GM19240 (cell line): ENCODE data around the gene IL19.
A peak's percentile ranks its signal among the peaks of the same experiment; 100 is the strongest.

ENCODE experiments used
- DNase-seq: peaks from one replicate; pipeline ENCODE4 v3.0.0; 2011; ENCODE audit warnings: low spot score; ENCODE audit not compliant: insufficient read length

IL19 gene

DNA sequence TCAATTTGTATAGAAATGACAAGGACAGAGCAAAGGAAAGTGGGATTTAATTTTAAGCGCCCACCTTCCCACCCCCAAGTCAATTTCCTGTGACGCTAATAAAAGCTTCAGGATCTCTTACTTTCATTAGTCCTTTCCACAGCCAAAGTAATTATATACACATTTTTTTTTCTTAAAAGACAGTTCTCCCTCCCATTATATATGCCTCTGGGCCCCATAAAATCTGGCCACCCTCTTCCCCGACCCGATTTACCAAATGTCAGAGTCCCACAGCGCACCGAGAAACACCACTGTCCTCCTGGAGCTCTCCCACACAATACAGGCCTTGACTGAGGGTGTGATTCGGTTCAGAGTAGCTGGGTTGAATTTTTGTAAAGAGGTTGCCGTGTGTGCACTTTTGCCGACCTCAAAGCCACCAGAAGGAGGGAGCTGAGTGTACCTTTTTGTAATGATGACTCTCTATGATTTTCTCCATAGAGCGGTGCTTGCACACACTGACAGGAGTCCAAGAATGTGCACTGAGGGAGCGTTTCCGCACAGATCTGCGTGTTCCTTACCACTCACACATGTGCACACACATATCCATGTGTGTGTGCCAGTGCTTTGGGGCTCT, 27.9 kb downstream of the IL19 start:
- DNase-seq = no peak

DNA sequence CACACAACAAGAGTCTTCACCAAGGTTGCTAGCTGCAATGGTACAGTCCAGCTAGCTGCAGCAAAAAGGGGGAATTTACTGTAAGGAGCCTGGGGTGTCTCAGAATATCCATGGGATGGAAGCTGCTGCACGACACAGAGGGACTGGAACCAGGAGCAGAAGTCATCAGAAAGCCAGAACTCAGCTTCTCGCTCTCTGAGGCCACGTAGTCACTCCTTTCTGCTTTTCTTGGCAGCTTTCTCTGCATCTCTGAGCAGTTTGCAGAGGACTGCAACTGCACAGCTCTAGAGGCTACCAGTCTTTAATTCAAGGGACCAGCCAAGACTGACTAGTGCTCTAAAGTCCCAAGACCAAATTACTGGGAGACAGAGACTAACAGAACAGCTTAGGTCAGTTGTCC, 28.7 kb downstream of the IL19 start:
- DNase-seq = no peak

DNA sequence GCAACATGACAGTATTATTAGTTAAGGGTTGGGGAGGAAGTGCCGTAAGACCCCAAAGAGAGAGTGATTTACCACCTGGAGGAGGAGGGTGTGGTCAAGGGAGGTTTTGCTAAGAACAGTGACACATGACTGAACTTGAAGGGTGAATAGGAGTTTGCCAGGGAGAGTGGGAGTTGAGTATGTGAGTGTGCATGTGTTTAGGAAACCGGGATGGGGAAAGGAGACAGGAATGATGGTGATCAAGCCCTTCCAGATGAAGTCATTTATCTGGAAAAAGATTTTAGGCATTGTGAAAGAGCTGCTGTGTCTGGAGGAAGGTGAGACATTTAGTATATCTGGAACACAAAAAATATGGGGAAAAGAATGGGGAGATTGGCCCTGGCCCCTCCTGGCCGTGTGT, 29.8 kb downstream of the IL19 start:
- no peak for DNase-seq

DNA sequence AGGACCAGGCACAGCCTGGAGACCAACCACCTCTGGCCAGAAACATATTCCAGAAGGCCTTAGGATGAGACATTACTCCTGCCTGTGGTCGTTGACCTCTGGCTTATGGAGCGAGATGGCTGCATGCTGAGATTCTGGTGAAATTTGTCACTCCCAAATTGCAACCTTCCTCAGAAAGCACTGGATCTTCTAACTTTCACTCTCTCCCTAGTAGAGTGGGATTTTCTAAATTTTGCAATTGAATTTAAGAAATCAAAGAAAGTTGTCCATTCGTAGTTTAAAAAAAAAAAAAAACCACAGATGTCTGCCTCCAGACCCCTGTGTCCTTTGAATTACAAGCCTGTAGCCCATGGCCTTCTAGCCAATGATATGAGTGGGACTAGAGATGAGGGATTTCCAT, 30.3 kb downstream of the IL19 start:
- no peak for DNase-seq

DNA sequence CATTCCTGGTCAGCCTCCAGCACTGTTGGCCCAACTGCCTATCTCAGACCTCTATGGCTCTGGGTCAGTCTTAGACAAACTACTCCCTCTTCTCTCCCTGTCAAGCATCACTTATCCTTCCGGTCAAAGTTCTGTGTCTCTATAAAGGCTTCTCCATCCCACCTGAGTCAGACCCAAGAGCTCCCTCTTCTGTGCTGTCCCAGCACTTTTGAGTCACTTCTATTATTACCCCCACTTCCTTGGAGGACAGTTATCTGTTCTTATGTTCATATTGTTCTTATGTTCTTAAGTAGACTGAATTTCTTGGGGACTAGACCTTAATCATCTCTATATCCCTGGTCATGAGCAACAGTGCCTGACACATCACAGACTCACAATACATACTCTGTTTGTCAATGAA, 30.9 kb downstream of the IL19 start:
- DNase-seq = no peak

DNA sequence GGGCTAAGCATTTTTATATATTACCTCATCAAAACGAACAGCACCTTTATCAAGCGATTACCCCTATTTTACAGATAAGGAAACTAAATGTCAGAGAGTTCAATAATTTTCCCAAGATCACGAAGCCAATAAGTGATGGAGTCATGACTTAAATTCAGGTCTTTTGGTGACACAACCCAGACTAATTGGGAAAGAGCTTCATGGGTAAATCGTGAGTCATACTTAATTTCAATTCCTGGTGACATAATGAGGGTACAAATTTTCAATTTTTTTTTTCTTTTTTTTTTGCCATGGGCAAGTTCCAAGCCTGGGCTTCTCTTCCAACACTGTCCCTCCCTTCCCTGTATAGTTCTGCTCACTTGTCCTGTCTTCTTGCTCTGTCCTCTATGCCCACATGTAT, 31.8 kb downstream of the IL19 start:
- DNase-seq = no peak

DNA sequence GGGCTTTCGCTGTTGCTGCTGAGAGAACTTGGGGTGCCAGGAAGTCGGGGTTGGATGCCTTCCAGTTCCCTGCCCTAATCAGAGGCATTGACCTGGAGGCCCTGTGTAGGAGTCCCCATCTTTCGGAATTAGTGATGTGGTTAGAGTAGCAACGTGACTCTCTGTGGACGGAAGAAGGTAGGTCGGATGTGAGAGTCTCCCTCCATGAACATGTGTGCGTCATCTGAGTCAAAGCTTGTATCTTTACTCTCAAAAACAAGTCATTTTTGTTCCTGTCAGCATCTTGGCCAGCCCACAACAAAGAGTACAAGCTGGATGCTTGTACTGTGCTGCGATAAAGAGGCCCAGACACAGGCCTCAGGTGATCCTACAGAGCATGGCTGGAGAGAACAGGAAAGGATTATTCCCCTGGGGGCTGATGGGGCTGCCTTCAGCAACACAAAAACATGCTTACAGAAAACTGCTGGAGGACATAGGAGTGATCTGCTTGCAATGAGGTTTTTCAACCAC, 32.7 kb downstream of the IL19 start:
- DNase-seq = peak; percentile 51

DNA sequence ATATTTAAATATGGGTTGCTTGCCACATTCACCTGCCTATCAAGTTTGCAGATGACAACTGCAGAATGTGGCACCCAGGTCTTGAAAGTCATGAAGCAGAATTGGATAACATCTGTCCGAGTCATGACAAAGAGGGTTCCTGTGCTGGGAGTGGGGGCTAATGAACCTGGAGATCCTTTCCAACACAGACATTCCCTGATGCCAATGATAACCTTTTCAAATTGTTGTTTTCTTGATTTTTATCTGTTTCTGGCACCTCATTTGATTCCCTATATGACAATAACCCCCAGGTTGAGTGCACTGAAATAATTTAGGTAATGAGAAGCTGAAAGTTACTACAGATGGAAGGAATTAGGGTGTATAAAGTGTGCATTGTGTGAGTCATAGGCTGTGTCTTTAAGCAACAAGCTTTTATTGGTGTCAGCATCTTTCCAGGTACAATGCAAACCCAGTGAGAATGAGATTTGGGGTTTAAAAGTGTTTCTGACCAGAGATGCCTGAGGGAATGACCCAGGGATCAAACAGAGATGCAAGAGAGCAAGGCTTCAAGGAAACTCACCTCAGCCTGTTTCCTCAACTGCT, 33.7 kb downstream of the IL19 start:
- DNase-seq = no peak

DNA sequence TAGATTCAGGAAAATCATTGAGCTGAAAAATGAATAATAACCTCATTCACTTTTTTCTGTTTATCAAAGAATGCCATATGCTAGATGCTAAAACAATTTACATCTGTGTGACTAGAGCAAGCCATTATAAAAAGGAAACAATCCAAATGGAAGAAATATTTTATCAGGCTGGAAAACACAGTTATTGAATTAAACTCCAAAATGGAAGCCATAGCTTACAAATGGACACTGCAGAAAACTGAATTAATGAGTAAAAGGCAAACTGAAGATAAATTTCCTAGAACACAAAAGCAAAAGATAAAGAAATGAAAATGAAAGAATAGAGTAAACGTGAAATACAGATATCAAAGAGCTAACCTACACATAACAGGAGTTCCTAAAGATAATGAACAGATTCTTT, 34.8 kb downstream of the IL19 start:
- no peak for DNase-seq

DNA sequence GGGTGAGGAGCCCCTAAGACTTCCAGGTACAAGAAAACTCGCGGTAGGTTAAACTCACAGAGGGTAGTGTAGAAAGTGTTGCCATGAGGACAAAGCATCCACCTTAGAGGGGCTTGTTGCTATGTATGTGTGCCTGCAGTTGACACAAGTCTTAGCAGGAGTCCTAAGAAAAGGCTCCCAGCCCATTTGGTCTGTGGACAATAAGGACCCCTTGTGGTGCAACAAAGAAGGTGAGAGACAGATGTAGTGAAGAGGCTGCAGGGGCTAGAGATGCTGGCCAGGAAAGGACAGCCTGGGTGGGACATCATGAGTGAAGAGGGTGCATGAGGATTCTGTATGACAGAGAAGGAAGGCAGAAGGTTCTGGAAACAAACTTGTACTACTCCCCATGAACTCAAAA, 38.0 kb downstream of the IL19 start:
- no peak for DNase-seq

DNA sequence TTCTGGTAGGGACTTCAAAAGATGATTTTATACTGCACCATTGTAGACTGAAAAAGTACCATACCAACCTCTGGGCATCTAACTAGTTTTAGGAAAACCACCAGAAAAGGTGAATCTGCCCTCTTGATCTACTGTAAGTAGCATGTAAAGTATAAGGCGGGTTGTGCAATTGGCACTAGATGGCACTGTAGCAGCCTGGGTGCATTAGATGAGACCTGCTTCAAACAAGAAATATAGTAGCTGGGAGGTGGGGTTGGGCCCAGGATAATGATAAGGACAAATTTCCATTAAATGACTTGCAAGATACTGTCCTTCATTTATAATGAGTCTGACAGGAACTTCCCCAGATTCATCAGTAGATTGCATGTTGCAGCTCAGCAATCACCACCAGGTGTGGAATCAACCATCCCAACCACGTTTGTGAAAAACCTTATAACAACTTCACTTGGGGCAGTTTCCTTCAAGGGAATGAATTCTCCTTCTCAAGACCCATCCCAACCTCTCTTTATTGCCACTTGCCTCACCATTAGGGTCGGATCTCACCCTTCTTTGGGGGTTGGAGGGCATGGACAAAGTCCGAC, 39.0 kb downstream of the IL19 start:
- DNase-seq = no peak

DNA sequence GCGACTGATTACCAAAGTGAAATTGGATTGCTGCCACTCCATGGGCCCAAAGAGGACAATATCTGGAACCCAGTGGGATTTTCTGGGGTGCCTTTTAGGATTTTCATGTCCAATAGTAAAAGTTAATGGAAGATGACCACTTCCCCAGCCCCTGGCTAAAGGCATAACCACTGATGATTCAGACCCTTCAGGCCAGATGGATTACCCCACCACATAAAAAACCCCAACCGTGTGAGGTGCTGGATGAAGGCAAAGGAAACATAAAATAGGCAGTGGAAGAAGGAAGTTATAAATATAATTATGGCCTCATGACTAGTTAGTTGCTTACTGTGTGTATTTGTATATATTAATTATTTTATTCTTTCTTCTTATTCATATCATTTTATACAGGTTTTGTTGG, 41.9 kb downstream of the IL19 start:
- no peak for DNase-seq

DNA sequence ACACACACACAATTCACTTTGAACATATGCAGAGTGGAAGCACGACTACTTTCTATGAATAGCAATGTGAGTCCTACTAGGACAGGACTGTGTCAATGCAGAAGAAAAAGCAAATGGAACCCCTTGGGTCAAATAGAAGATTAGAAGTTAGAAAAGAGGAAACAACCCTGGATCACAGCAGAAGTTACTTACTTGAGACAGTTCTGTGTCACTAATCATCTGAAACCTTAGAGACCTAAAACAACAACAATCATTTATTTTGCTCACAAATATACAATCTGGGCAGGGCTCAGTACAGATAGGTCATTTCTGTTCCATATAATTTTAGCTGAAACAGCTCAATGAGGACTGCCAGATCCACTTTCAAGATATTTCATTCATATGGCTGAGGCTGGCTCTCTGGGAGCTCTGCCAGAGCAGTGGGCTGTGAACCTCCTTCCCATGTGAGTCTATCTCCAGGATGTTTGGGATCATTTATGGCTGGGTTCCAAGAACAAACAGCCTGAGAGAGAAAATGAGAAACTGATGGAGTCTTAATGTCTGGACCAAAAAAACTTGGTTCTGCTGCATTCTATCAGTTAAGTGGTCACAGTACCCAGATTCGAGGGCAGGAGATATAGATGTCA, 44.3 kb downstream of the IL19 start:
- DNase-seq = no peak

DNA sequence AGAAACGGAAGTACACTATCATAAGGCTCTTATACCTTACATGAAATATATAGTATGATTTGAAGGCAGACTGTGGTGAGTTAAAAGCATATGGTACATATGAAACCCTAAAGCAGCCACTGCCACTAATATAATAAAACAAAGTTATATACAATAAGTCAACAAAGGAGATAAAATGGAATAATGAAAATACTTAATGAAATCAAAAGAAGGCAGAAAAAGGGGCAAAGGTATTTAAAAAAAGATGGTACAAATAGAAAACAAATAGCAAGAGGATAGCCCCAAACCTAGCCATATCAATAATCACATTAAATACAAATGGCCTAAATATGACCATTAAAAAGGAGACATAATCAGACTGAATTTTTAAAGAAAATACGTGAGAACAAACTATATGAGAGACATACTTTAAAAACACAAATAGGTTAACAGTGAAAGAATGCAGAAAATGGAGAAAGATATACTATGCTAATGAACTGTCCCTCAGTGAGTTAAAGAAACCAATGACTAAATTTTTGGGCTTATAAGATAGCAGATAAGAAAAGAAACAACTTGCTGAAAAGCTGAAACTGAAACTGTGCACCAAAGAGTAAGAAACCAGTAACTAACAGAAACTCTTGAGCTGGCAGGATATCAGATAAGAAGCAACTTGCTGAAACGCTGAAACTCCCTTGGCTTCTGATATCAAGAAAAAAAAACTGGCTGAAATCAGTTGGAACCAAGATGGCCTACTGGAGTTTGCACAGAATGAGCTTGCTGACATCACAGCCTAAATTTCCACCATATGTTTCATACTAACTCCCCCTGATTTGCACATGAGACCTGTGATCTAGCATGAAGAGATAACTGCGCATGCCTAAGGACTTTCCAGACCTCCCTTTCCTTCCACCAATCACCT, 46.1 kb downstream of the IL19 start:
- no peak for DNase-seq

DNA sequence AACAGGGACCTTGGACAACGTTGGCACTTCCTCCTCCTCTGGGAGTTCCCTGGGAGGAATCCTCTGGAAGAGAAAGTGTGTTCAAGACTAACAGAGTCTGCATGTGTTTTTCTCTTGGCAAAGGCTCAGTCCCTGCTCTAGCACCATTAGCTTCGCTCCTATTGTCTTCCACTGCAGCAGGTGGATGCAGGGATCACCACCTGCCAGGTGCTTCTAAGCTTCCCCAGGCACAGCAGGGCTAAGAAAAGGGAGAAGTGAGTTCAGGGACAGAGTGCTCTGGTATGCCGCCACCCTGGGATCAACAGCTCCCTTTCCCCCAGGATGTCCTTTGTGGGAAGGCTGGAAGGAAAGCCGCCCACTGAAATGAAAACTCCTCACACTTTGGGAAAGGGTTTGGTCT, 50.9 kb downstream of the IL19 start:
- DNase-seq = no peak

DNA sequence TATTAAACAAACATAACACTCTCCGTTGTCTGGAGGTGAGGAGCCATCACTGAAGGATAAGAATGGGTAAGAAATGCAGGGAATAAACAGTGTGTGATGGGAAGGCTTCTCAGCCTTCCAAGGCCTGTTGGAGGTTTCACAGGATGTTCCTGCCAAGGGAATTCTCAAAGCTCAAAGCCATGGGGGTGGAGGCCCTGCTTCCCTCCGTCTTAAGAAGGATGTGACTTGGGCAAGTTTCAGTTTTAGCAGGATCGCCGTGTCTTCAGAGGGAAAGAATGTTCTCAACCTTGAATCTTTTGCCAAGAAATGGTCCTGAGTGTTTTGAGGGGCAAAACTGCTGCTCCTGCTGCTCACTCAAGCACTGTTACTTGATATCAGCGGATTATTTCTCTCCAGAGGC, 53.2 kb downstream of the IL19 start:
- no peak for DNase-seq

DNA sequence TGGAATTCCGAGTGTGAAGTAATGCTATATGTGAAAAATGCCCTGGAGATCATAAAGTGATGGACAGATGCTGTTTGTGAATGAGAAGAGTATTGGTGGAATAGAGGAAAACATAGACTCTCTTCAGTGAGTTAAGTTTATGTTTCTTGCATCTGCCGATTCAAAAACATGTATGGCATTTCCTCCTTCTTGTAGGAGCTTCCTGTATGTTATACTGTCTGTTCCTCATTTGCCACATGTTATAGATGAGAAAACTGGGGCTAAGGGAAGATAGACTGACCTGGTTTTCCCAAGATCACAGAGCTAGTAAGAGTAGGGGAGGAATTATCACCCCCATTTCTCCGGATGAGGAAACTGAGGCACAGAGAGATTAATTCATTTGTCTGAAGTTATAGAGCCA, 53.8 kb downstream of the IL19 start:
- DNase-seq = no peak

DNA sequence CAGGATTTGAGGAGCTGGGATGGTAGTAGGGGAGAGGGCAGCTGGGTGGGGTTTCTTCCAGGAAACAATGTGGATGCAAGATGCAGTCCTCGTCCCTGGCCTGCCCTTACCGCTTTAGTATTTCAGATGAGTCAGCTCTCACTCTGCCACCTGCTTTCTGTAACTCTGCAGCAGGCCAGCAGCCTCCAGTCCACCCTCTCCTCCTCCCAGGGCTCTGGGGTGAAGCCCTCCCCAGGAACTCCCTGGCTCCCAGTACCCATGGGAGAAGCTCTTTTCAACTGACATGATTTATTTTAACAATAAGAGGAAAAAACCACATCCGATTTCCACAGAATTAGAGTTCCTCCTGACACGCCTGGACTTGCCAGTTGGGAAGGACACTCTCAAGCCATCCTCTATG, 55.8 kb downstream of the IL19 start:
- DNase-seq = no peak

DNA sequence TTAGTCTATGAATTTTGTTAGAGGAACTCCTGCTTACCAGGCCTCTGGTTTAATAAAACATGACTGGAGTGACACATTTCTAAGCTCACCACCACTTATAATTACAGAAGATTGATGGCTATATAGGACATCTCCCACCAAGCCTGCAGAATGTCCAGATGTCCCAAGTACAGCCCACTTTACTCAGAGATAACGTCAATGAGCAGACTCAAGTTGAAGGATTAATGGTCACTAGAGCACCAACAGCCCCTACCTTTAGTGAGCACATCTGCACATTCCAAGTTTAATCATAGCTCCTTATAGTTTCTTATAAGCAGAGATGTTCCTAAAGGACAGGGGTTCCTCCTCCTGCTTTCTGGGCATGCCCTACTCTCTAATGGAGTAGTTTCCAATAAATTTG, 57.5 kb downstream of the IL19 start:
- no peak for DNase-seq

DNA sequence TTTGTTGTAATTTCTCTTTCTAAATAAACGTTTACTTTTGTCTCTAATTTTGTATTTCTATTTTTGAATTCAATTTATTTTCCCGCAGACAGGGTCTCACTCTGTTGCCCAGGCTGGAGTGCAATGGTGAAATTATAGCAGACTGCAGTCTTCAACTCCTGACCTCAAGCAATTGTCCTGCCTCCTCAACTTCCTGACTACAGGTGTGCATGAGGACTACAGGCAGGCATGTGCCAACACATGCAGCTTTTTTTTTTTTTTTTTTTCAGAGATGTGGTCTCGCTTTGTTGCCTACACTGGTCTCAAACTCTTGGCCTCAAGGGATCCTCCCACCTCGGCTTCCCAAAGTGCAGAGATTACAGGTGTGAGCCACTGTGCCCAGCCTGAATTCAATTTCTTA, 58.2 kb downstream of the IL19 start:
- DNase-seq = no peak

DNA sequence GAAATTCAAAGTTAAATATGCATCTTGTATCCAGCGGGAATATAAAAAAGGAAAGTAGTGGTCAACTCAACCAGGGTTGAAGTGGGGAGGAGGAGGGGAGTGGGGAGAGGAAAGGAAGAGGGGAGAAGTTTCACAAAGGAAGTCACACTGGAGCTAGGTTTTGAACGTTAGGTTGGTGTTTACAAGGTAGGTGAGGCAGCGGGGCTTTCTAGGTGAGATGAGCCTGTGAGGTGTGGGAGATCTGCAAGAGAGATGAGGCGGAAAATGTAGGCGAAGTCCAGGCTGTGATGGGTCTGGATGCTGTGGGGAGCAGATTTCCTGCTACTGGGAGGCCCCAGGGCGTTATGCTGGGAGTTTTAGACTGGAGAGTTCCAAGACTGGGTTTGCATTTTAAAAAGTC, 58.7 kb downstream of the IL19 start:
- DNase-seq = no peak

DNA sequence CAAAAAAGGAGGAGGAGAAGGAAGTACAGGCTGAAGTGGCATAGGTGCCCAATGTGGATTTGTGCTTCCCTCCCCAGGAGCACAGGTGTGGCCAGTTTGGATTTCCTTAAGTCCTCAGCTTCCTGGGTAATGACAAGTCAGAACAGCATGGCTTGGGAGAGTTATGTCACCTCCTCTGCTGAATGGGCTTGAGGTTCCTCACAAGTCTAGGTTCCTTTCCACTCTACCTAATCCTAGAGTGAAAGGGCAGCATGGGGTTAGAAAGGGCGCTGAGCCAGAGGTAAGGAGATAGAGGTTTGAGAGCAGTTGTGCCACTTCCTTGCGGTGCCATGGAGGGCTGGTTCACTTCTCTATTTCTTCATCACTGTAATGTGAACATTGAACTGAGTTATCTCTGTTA, 59.3 kb downstream of the IL19 start:
- DNase-seq = no peak
